Heart right ventricle (tissue), 16 donors: ENCODE data around the gene KRTAP4-4. TPM values are rescaled to one million over a fixed set of nuclear protein-coding genes. Genes with fewer than 3 reads are reported as not detected.
"Not testable (repeated sequence)": the region's sequence is repeated elsewhere in the genome, so short reads cannot be mapped to it uniquely, and the experiment has no call there.

Experiments
- ATAC-seq, 8 donors: fragments of 200-7000 bp; cut with Tn5 transposase; one replicate each; pipeline ENCODE4 v1.9.1; 2020; ENCODE audit warnings: mild to moderate bottlenecking in 8 of 8, moderate library complexity in 8 of 8, moderate number of reproducible peaks in 1 of 8
- DNase-seq, 2 donors: peaks; one replicate each; pipeline ENCODE4 v3.0.0-alpha.2; 2020
- H3K27ac ChIP-seq, 10 donors: fragments of 200-600 bp; sonication (generic) in 2 of 10; one replicate each; pipeline versions ENCODE4 v1.5.0 to v1.8.0; 2020 to 2022; ENCODE audit warnings: mild to moderate bottlenecking in 3 of 10
- H3K27me3 ChIP-seq, 7 donors: fragments of 200-600 bp; one replicate each; pipeline ENCODE4 v1.8.0; 2021 to 2022; ENCODE audit warnings: mild to moderate bottlenecking in 2 of 7
- H3K36me3 ChIP-seq, 9 donors: fragments of 200-600 bp; sonication (generic) in 1 of 9; one replicate each; pipeline versions ENCODE4 v1.5.0 to v1.8.0; 2020 to 2022; ENCODE audit warnings: mild to moderate bottlenecking in 2 of 9
- H3K4me1 ChIP-seq, 9 donors: fragments of 200-600 bp; sonication (generic) in 1 of 9; one replicate each; pipeline versions ENCODE4 v1.5.0 to v1.8.0; 2020 to 2022; ENCODE audit warnings: mild to moderate bottlenecking in 4 of 9
- H3K4me3 ChIP-seq, 10 donors: fragments of 200-600 bp; sonication (generic) in 2 of 10; one replicate each; pipeline versions ENCODE4 v1.5.0 to v1.8.0; 2020 to 2022; ENCODE audit warnings: mild to moderate bottlenecking in 7 of 10, moderate library complexity in 2 of 10
- H3K9me3 ChIP-seq, 11 donors: fragments of 200-600 bp in 10 of 11; sonication (generic) in 2 of 11; one replicate each; pipeline versions ENCODE4 v1.5.0 to v1.8.0; 2013 to 2022; ENCODE audit warnings: mild to moderate bottlenecking in 2 of 11, control low read depth in 1 of 11, moderate library complexity in 1 of 11
- CTCF ChIP-seq, 9 donors: fragments of 200-600 bp; sonication (generic) in 2 of 9; IDR thresholded peaks; one replicate each; pipeline versions ENCODE4 v1.5.0 to v1.8.0; 2021 to 2022; ENCODE audit warnings: antibody characterized with exemption in 9 of 9, mild to moderate bottlenecking in 5 of 9, moderate library complexity in 1 of 9
- WGBS, 2 donors: extraction: QIAGEN DNeasy Blood & Tissue Kit; methylation state at CpG; one replicate each; pipeline ENCODE4 v1.1.7; 2013; ENCODE audit warnings: inconsistent platforms in 1 of 2; 5-methylcytosine and 5-hydroxymethylcytosine counted together
- intact Hi-C, 10 donors: fragments of 100-400 bp; cut with DNase I; formaldehyde crosslinking; loops; one replicate each; pipeline versions ENCODE4 v1.11.1 to v1.14.2; 2022
- polyA plus RNA-seq, 2 donors: library from polyadenylated mRNA; stranded (reverse); fragments of 200-250 nt; gene quantifications; one replicate each; pipeline ENCODE4 v1.2.3, GENCODE V29; 2013
- total RNA-seq, 10 donors: library from RNA; stranded (reverse); fragmentation: NEBNext Ultra II Directional in 3 of 10; extraction: Animal tissue kit (Norgen Biotek cat#: 25700) in 3 of 10; gene quantifications; one replicate each; pipeline versions ENCODE4 v1.2.1 to v1.2.4, GENCODE V29; 2021 to 2023
- donor health status: Arrhythmogenic right ventricular cardiomyopathy.
- donor health status: ischemic (EF 13 %, LVEDD 7.1; RV severe dilation, severe dysfunction).
- donor health status: healthy with polysubstance abuse.
- donor health status: DM: no; HTN: yes; CAD: no.
- donor health status: DM: no; HTN: no; CAD: no.
- donor health status: ischemic (EF 25% LVEDD 6.9; RV normal size, moderate dysfunction).
- donor health status: ischemic (EF 25% LVEDD 5.7; RV mildly dilated, moderate dysfunction).
- donor health status: healthy.
- donor health status: DM: yes; HTN: yes; CAD: no.
- donor health status: Ischemic cardiomyopathy.
- donor health status: ischemic (EF 35%, LVEDD 5.7; RV mildly dilated, moderate dysfunction).
- donor health status: nonischemic (EF 11% LVEDD 7.7; RV severe dilation, severe dysfunction).
- donor health status: DM: yes; HTN: yes; CAD: no.
- donor health status: PGD.
- donor health status: ischemic (EF 29% LVEDD 5.4; RV normal size, mild dysfunction).
- donor health status: nonischemic (EF 23%, LVEDD 6.1; RV moderate dilation, normal function).

KRTAP4-4 gene
- total and polyA plus RNA-seq, 12 donors: not detected

GRCh38 chr17:41151525-41151924 lies 9.0 kb downstream of the KRTAP4-4 start:
- intact Hi-C loops: no loop called here
- 63 to 76% methylated on average over 2 of the region's 2 CpGs for WGBS, 2 donors
- H3K27me3 ChIP-seq: peaks cover 0 to 34% (median 12%) of the 10 kb centered on the region in 7 donors

GRCh38 chr17:41150026-41150425 lies 10.5 kb downstream of the KRTAP4-4 start:
- WGBS, 2 donors: 77 to 81% methylated on average over 4 of the region's 4 CpGs

More at GRCh38 chr17:41151525-41151924, 9.0 kb downstream of the KRTAP4-4 start:
- Histone ChIP-seq H3K27ac (no peak overlapping the region), H3K4me3 (no peak overlapping the region), H3K4me1 (no peaks in the 10 kb centered on the region), H3K9me3 (no peaks in the 10 kb centered on the region), H3K36me3 (no peaks in the 10 kb centered on the region)
- TF ChIP-seq CTCF (IDR thresholded peaks at IDR 0.05): no peak
- DNase-seq: no peak
- no peak for ATAC-seq

GRCh38 chr17:41149652-41149985 lies 10.9 kb downstream of the KRTAP4-4 start, which contains the start of gene KRTAP4-5:
Gene KRTAP4-5, minus strand, starts transcription at chr17:41149825. Its CDS starts 58 bp downstream, at chr17:41149767.
- DNase-seq: no peak
- intact Hi-C loops: no loop called here
- H3K27ac ChIP-seq: no peak within 1 kb of the TSS
- ATAC-seq: no peak
- WGBS, 2 donors: 47 to 56% methylated on average over 2 of the region's 2 CpGs
- H3K9me3 ChIP-seq: no peaks in the 10 kb centered on the region
- H3K4me3 ChIP-seq: no peak within 1 kb of the TSS
- H3K27me3 ChIP-seq: peaks cover 0 to 26% (median 9%) of the 10 kb centered on the region in 7 donors
- TF ChIP-seq CTCF (IDR thresholded peaks at IDR 0.05): no peak
- no peaks in the 10 kb centered on the region for H3K36me3 ChIP-seq
- no peaks in the 10 kb centered on the region for H3K4me1 ChIP-seq

More at GRCh38 chr17:41150026-41150425, 10.5 kb downstream of the KRTAP4-4 start:
- Histone ChIP-seq H3K4me1 (no peaks in the 10 kb centered on the region), H3K9me3 (no peaks in the 10 kb centered on the region), H3K36me3 (no peaks in the 10 kb centered on the region), H3K27ac (no peak overlapping the region), H3K27me3 (peaks cover 0 to 26% (median 9%) of the 10 kb centered on the region in 7 donors), H3K4me3 (no peak overlapping the region)
- DNase-seq (no peak), ATAC-seq (no peak)
- TF ChIP-seq CTCF (IDR thresholded peaks at IDR 0.05): no peak
- intact Hi-C loops: no loop called here

DNA sequence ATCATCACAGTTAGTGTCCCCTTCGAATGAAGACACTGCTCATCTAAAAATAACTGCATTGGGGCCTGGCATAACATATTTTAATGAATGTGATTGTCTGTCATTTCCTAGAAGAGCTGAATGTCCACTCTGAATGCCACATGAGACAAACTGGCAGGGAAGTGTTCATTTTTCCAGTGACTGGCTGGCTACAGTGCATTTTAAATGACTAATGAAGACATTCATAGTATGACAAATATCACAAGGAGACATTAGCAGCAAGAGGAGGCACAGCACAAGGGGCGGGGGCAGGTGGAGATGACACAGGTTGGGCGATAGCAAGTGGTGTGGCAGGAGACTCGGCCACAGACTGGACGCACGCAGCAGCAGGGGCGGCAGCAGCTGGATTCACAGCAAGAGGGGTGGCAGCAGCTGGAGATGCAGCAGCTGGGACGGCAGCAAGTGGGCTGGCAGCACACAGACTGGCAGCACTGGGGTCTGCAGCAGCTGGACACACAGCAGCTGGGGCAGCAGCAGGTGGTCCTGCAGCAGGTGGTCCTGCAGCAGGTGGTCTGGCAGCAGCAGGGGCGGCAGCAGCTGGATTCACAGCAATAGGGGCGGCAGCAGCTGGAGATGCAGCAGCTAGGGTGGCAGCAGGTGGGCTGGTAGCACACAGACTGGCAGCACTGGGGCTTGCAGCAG lies 11.4 kb downstream of the KRTAP4-4 start:
- DNase-seq, H3K9me3 ChIP-seq, ATAC-seq, H3K4me1 ChIP-seq, intact Hi-C loops, H3K27ac ChIP-seq, H3K4me3 ChIP-seq, H3K36me3 ChIP-seq: not testable (repeated sequence)
- peaks cover 0 to 25% (median 9%) of the 10 kb centered on the region in 7 donors for H3K27me3 ChIP-seq
- WGBS, 2 donors: 72 to 78% methylated on average over 10 of the region's 10 CpGs

DNA sequence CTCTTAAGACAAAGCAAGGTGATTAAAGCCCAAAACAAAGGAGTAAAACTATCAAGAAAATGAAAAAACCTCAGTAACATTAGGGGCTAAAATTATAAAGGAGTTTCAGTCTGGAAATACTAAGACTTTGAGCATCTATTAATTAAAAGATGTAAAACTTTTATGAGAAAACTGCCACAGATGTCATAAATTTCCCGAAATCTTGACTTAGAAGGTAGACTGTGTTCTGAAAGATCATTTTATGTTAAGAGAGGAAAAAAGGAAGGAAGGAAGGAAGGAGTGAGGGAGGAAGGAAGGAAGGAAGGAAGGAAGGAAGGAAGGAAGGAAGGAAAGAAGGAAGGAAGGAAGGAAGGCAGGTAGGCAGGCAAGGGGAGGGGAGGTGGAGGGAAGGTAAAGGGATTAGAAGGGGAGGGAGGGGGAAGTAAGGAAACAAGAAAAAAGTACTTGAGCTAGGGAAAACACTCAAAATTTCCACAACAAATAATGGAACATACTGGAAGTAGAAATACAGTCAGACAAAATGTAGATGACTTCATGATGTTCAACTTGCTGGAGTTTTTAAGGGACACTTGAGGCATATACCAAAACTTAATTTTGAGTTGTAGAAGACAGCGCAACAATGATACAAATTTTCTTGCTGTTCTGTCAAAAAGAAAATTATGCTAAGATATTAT lies 12.9 kb downstream of the KRTAP4-4 start:
- H3K36me3 ChIP-seq: no peaks in the 10 kb centered on the region
- H3K4me3 ChIP-seq: no peak overlapping the region
- no peak for TF ChIP-seq CTCF (IDR thresholded peaks at IDR 0.05)
- ATAC-seq (no peak), DNase-seq (no peak)
- intact Hi-C loops: no loop called here
- H3K27me3 ChIP-seq: peaks cover 0 to 15% (median 9%) of the 10 kb centered on the region in 7 donors
- H3K9me3 ChIP-seq: peaks cover 0 to 18% (median 5%) of the 10 kb centered on the region in 11 donors
- WGBS, 2 donors: 85 to 92% methylated on average over 2 of the region's 2 CpGs
- no peak overlapping the region for H3K27ac ChIP-seq
- no peaks in the 10 kb centered on the region for H3K4me1 ChIP-seq
